SK-N-SH (cell line): ENCODE measurements around the gene GPRC5C. TPM values are rescaled to one million over a fixed set of nuclear protein-coding genes. Genes with fewer than 3 reads are reported as not detected.

Source experiments
- CTCF ChIA-PET: fragments of 300-600, 350-600 bp; formaldehyde crosslinking; extraction: SDS; loops from one replicate; lab custom pipeline; 2021; lab: Yijun Ruan, JAX
- POLR2A ChIA-PET: fragments of 350-600 bp; sonication (Branson Sonifier 250); formaldehyde crosslinking; extraction: SDS; loops from one replicate; lab custom pipeline; 2020; ENCODE audit warnings: antibody characterized with exemption, inconsistent platforms; lab: Yijun Ruan, JAX
- DNase-seq: peaks from one replicate; pipeline ENCODE4 v3.0.0; 2012
- H2AFZ ChIP-seq: fragments of 200-600 bp; sonication (generic); 2 replicates; pipeline ENCODE4 v1.8.1; 2016; ENCODE audit warnings: antibody characterized with exemption, mild to moderate bottlenecking, low read depth
- H3F3A ChIP-seq: fragments of 200-600 bp; sonication (generic); replicated peaks from 2 replicates; pipeline ENCODE3; 2016; ENCODE audit warnings: antibody characterized with exemption, mild to moderate bottlenecking; ENCODE audit not compliant: insufficient read depth
- H3K27ac ChIP-seq, 2 experiments: fragments of 200-500 bp in 1 of 2; fragments of 200-600 bp in 1 of 2; sonication (Bioruptor generic) in 1 of 2; sonication (generic), shearing (Covaris generic) in 1 of 2; 2 replicates each; pipeline versions ENCODE4 v1.5.1 to v1.6.1; 2014 to 2016; ENCODE audit warnings: low read depth in 2 of 2, inconsistent platforms in 1 of 2, low read length in 1 of 2, mild to moderate bottlenecking in 1 of 2, mixed read lengths in 1 of 2
- H3K27me3 ChIP-seq: fragments of 200-600 bp; sonication (generic), shearing (Covaris generic); 2 replicates; pipeline ENCODE4 v1.6.1; 2016; ENCODE audit warnings: mixed run types; ENCODE audit not compliant: insufficient read depth
- H3K36me3 ChIP-seq, 2 experiments: fragments of 200-500 bp in 1 of 2; fragments of 200-600 bp in 1 of 2; sonication (Bioruptor generic) in 1 of 2; sonication (generic) in 1 of 2; replicated peaks in 1 of 2; 2 replicates each; pipeline versions ENCODE3 to v1.5.1; 2014 to 2016; ENCODE audit warnings: low read length in 1 of 2, mild to moderate bottlenecking in 1 of 2; ENCODE audit not compliant: insufficient read depth in 2 of 2, control insufficient read depth in 1 of 2
- H3K4me1 ChIP-seq, 2 experiments: fragments of 200-500 bp in 1 of 2; fragments of 200-600 bp in 1 of 2; sonication (Bioruptor generic) in 1 of 2; sonication (generic), shearing (Covaris generic) in 1 of 2; 2 replicates each; pipeline versions ENCODE4 v1.5.1 to v1.6.1; 2014 to 2016; ENCODE audit warnings: low read depth in 1 of 2, low read length in 1 of 2, mixed run types in 1 of 2; ENCODE audit not compliant: insufficient read depth in 2 of 2, control insufficient read depth in 1 of 2
- H3K4me2 ChIP-seq: fragments of 200-600 bp; sonication (generic), shearing (Covaris generic); 2 replicates; pipeline ENCODE4 v1.6.1; 2017; ENCODE audit warnings: mixed run types
- H3K4me3 ChIP-seq, 2 experiments: fragments of 200-500 bp in 1 of 2; fragments of 200-600 bp in 1 of 2; sonication (Bioruptor generic) in 1 of 2; sonication (generic), shearing (Covaris generic) in 1 of 2; 2 replicates each; pipeline versions ENCODE4 v1.5.1 to v1.8.1; 2014 to 2016; ENCODE audit warnings: low read depth in 2 of 2, inconsistent platforms in 1 of 2, low read length in 1 of 2, mild to moderate bottlenecking in 1 of 2, mixed read lengths in 1 of 2, moderate library complexity in 1 of 2
- H3K79me2 ChIP-seq: fragments of 200-600 bp; sonication (generic); 2 replicates; pipeline ENCODE4 v1.8.1; 2017; ENCODE audit warnings: mild to moderate bottlenecking; ENCODE audit not compliant: insufficient read depth
- H3K9ac ChIP-seq: fragments of 200-600 bp; sonication (generic); 2 replicates; pipeline ENCODE4 v1.6.1; 2017; ENCODE audit warnings: mixed run types
- H3K9me2 ChIP-seq: fragments of 200-600 bp; sonication (generic); 2 replicates; pipeline ENCODE4 v1.6.1; 2017; ENCODE audit warnings: mixed run types
- H3K9me3 ChIP-seq: fragments of 200-600 bp; sonication (generic); 2 replicates; pipeline ENCODE4 v1.6.1; 2017; ENCODE audit warnings: mixed run types, mild to moderate bottlenecking, moderate library complexity
- H4K20me1 ChIP-seq: fragments of 200-600 bp; sonication (generic); 2 replicates; pipeline ENCODE4 v1.6.1; 2017; ENCODE audit warnings: mild to moderate bottlenecking, mixed run types; ENCODE audit not compliant: insufficient read depth
- EP300 ChIP-seq, 2 experiments: IDR thresholded peaks; 2 replicates each; pipeline versions ENCODE4 v1.4.0 to v1.6.1; 2012; ENCODE audit warnings: borderline replicate concordance in 1 of 2, low read depth in 1 of 2, low read length in 1 of 2
- FOSL2 ChIP-seq: IDR thresholded peaks from 2 replicates; pipeline ENCODE4 v1.4.0; 2012; ENCODE audit warnings: low read depth, mild to moderate bottlenecking, moderate library complexity, borderline replicate concordance
- GABPA ChIP-seq: IDR thresholded peaks from 2 replicates; pipeline ENCODE4 v1.4.0; 2012; ENCODE audit warnings: low read depth, mild to moderate bottlenecking
- GATA2 ChIP-seq: sonication (generic); formaldehyde crosslinking; IDR thresholded peaks from 2 replicates; pipeline ENCODE4 v1.5.0; 2020; ENCODE audit warnings: mild to moderate bottlenecking, missing genetic modification reagents
- JUND ChIP-seq: IDR thresholded peaks from 2 replicates; pipeline ENCODE4 v1.4.0; 2012
- MEF2A ChIP-seq: IDR thresholded peaks from 2 replicates; pipeline ENCODE4 v1.4.0; 2012; ENCODE audit warnings: low read depth, borderline replicate concordance
- MXI1 ChIP-seq: IDR thresholded peaks from 2 replicates; pipeline ENCODE4 v1.6.1; 2012; ENCODE audit warnings: mild to moderate bottlenecking, low read depth, low read length, improper control_type of control experiment
- NRF1 ChIP-seq: IDR thresholded peaks from 2 replicates; pipeline ENCODE4 v1.6.1; 2012; ENCODE audit warnings: low read depth, mild to moderate bottlenecking, low read length
- POLR2AphosphoS5 ChIP-seq: IDR thresholded peaks from 2 replicates; pipeline ENCODE4 v1.6.1; 2012; ENCODE audit warnings: low read depth, low read length
- RCOR1 ChIP-seq: fragments of 150-350 bp; IDR thresholded peaks from 2 replicates; pipeline ENCODE4 v1.6.1; 2017; ENCODE audit warnings: antibody characterized with exemption, low read length
- RXRA ChIP-seq: IDR thresholded peaks from 2 replicates; pipeline ENCODE4 v1.4.0; 2012; ENCODE audit warnings: low read depth, mild to moderate bottlenecking, borderline replicate concordance
- TAF1 ChIP-seq: IDR thresholded peaks from 2 replicates; pipeline ENCODE4 v1.6.1; 2012; ENCODE audit warnings: low read depth, mild to moderate bottlenecking, low read length, moderate library complexity, borderline replicate concordance
- TEAD4 ChIP-seq: IDR thresholded peaks from 2 replicates; pipeline ENCODE4 v1.4.0; 2012; ENCODE audit warnings: mild to moderate bottlenecking, borderline replicate concordance; ENCODE audit not compliant: insufficient read depth
- WGBS: methylation state at CpG from one replicate; pipeline ENCODE4 v1.1.6; 2017; ENCODE audit warnings: low lambda C conversion rate; 5-methylcytosine and 5-hydroxymethylcytosine counted together
- polyA plus RNA-seq, 3 experiments: library from polyadenylated mRNA; depleted of rRNA; stranded (reverse); fragments of >200 nt; gene quantifications; 2 replicates each; pipeline ENCODE4 v1.2.3, GENCODE V29; 2012
- TF ChIP-seq, protein P1 (sequence below): fragments of 200-600 bp; sonication (generic); IDR thresholded peaks from 2 replicates; pipeline ENCODE4 v1.6.1; 2017; ENCODE audit warnings: antibody characterized with exemption, mild to moderate bottlenecking, moderate library complexity
- TF ChIP-seq, protein P2 (sequence below): IDR thresholded peaks from 2 replicates; pipeline ENCODE4 v1.4.0; 2012; ENCODE audit warnings: low read depth
- TF ChIP-seq, protein P3 (sequence below): fragments of 150-350 bp; IDR thresholded peaks from 2 replicates; pipeline ENCODE4 v1.6.1; 2017; ENCODE audit warnings: antibody characterized with exemption, low read length, low read depth, borderline replicate concordance
- TF ChIP-seq, protein P4 (sequence below): IDR thresholded peaks from 2 replicates; pipeline ENCODE4; 2012
- TF ChIP-seq, protein P5 (sequence below): IDR thresholded peaks from 2 replicates; pipeline ENCODE4 v1.4.0; 2012; ENCODE audit warnings: low read depth, borderline replicate concordance
- TF ChIP-seq, protein P6 (sequence below): IDR thresholded peaks from 2 replicates; pipeline ENCODE4 v1.6.1; 2012; ENCODE audit warnings: mild to moderate bottlenecking, low read depth, low read length, moderate library complexity

The GPRC5C gene
- polyA plus RNA-seq, 1 of the 3 experiments (the other 2 are of a cell fraction): not detected

DNA sequence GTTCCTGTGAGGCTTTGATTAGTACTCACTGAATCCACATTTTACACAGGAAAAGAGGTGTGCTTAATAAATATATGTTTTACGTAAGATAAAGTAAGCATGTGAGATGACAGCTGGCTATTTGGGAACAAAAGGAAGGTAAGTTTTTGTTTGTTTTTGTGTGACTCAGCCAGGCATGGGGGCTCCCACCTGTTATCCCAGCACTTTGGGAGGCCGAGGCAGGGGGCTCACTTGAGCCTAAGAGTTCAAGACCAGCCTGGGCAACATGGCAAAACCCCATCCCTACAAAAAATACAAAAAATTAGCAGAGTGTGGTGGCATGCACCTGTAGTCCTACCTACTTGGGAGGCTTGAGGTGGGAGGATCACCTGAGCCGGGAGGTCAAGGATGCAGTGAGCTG lies 46.7 kb upstream of the GPRC5C start:
- H3K4me1 ChIP-seq: no peaks in the 10 kb centered on the region
- H3K79me2 ChIP-seq: no peaks in the 10 kb centered on the region
- no peak for DNase-seq
- no peaks in the 10 kb centered on the region for H3K27me3 ChIP-seq
- ChIA-PET POLR2A (interaction anchor here (1.0 kb wide), 1 partner anchor 70 kb away, joined by 3 read pairs; no protein-coding TSS in a partner anchor), CTCF (interaction anchor here (1.2 to 1.8 kb wide), 3 partner anchors 9 to 17 kb away, joined by 3 to 13 read pairs (median 6); partner anchors contain the start of gene GPR142)
- TF ChIP-seq GABPA (no peak), POLR2AphosphoS5 (no peak), NRF1 (no peak), JUND (no peak), MEF2A (no peak), FOSL2 (no peak), EP300 (IDR thresholded peaks at IDR 0.05; ENCODE audit: borderline replicate concordance in 1 of 2, low read depth in 1 of 2, low read length in 1 of 2) (no peak), RXRA (no peak), RCOR1 (no peak), MXI1 (no peak), TAF1 (no peak), TEAD4 (no peak), GATA2 (no peak)
- TF ChIP-seq, protein P1, sequence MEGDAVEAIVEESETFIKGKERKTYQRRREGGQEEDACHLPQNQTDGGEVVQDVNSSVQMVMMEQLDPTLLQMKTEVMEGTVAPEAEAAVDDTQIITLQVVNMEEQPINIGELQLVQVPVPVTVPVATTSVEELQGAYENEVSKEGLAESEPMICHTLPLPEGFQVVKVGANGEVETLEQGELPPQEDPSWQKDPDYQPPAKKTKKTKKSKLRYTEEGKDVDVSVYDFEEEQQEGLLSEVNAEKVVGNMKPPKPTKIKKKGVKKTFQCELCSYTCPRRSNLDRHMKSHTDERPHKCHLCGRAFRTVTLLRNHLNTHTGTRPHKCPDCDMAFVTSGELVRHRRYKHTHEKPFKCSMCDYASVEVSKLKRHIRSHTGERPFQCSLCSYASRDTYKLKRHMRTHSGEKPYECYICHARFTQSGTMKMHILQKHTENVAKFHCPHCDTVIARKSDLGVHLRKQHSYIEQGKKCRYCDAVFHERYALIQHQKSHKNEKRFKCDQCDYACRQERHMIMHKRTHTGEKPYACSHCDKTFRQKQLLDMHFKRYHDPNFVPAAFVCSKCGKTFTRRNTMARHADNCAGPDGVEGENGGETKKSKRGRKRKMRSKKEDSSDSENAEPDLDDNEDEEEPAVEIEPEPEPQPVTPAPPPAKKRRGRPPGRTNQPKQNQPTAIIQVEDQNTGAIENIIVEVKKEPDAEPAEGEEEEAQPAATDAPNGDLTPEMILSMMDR: no peak
- TF ChIP-seq, protein P2, sequence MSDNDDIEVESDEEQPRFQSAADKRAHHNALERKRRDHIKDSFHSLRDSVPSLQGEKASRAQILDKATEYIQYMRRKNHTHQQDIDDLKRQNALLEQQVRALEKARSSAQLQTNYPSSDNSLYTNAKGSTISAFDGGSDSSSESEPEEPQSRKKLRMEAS: no peak
- TF ChIP-seq, protein P3, sequence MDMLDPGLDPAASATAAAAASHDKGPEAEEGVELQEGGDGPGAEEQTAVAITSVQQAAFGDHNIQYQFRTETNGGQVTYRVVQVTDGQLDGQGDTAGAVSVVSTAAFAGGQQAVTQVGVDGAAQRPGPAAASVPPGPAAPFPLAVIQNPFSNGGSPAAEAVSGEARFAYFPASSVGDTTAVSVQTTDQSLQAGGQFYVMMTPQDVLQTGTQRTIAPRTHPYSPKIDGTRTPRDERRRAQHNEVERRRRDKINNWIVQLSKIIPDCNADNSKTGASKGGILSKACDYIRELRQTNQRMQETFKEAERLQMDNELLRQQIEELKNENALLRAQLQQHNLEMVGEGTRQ: no peak
- TF ChIP-seq, protein P4, sequence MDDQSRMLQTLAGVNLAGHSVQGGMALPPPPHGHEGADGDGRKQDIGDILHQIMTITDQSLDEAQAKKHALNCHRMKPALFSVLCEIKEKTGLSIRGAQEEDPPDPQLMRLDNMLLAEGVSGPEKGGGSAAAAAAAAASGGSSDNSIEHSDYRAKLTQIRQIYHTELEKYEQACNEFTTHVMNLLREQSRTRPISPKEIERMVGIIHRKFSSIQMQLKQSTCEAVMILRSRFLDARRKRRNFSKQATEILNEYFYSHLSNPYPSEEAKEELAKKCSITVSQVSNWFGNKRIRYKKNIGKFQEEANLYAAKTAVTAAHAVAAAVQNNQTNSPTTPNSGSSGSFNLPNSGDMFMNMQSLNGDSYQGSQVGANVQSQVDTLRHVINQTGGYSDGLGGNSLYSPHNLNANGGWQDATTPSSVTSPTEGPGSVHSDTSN: no peak
- TF ChIP-seq, protein P5, sequence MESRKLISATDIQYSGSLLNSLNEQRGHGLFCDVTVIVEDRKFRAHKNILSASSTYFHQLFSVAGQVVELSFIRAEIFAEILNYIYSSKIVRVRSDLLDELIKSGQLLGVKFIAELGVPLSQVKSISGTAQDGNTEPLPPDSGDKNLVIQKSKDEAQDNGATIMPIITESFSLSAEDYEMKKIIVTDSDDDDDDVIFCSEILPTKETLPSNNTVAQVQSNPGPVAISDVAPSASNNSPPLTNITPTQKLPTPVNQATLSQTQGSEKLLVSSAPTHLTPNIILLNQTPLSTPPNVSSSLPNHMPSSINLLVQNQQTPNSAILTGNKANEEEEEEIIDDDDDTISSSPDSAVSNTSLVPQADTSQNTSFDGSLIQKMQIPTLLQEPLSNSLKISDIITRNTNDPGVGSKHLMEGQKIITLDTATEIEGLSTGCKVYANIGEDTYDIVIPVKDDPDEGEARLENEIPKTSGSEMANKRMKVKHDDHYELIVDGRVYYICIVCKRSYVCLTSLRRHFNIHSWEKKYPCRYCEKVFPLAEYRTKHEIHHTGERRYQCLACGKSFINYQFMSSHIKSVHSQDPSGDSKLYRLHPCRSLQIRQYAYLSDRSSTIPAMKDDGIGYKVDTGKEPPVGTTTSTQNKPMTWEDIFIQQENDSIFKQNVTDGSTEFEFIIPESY: no peak
- TF ChIP-seq, protein P6, sequence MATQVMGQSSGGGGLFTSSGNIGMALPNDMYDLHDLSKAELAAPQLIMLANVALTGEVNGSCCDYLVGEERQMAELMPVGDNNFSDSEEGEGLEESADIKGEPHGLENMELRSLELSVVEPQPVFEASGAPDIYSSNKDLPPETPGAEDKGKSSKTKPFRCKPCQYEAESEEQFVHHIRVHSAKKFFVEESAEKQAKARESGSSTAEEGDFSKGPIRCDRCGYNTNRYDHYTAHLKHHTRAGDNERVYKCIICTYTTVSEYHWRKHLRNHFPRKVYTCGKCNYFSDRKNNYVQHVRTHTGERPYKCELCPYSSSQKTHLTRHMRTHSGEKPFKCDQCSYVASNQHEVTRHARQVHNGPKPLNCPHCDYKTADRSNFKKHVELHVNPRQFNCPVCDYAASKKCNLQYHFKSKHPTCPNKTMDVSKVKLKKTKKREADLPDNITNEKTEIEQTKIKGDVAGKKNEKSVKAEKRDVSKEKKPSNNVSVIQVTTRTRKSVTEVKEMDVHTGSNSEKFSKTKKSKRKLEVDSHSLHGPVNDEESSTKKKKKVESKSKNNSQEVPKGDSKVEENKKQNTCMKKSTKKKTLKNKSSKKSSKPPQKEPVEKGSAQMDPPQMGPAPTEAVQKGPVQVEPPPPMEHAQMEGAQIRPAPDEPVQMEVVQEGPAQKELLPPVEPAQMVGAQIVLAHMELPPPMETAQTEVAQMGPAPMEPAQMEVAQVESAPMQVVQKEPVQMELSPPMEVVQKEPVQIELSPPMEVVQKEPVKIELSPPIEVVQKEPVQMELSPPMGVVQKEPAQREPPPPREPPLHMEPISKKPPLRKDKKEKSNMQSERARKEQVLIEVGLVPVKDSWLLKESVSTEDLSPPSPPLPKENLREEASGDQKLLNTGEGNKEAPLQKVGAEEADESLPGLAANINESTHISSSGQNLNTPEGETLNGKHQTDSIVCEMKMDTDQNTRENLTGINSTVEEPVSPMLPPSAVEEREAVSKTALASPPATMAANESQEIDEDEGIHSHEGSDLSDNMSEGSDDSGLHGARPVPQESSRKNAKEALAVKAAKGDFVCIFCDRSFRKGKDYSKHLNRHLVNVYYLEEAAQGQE: no peak
- no peaks in the 10 kb centered on the region for H3F3A ChIP-seq
- H3K9me3 ChIP-seq: no peaks in the 10 kb centered on the region
- no peak overlapping the region for H3K4me3 ChIP-seq
- no peaks in the 10 kb centered on the region for H4K20me1 ChIP-seq
- no peaks in the 10 kb centered on the region for H3K36me3 ChIP-seq
- 45% methylated on average over 3 of the region's 3 CpGs for WGBS
- H3K4me2 ChIP-seq: no peak overlapping the region
- H3K9me2 ChIP-seq: no peaks in the 10 kb centered on the region
- H2AFZ ChIP-seq: no peak overlapping the region
- H3K9ac ChIP-seq: no peak overlapping the region
- no peak overlapping the region for H3K27ac ChIP-seq
